ENCODE data around the gene ANGPTL7.

- TF ChIP-seq CTCF (IDR thresholded peaks at IDR 0.05) (no peak), POLR2A (IDR thresholded peaks at IDR 0.05) (no peak), EP300 (IDR thresholded peaks at IDR 0.05) (no peak)
Measured at GRCh38 chr1:11184973-11185372, 4.2 kb upstream of the ANGPTL7 start.
